ENCODE results near the gene CCDC88B. TPM values are rescaled to one million over a fixed set of nuclear protein-coding genes. Genes with fewer than 3 reads are reported as not detected.
A peak's percentile ranks its signal among the peaks of the same experiment; 100 is the strongest.
"Not testable (repeated sequence)": the region's sequence is repeated elsewhere in the genome, so short reads cannot be mapped to it uniquely, and the experiment has no call there.

The CCDC88B gene
- total and polyA plus RNA-seq, 2 of the 8 experiments (the other 6 are each of a cell fraction or from before 2014, with no cell fraction given), result 5.9 to 12.5 TPM

DNA sequence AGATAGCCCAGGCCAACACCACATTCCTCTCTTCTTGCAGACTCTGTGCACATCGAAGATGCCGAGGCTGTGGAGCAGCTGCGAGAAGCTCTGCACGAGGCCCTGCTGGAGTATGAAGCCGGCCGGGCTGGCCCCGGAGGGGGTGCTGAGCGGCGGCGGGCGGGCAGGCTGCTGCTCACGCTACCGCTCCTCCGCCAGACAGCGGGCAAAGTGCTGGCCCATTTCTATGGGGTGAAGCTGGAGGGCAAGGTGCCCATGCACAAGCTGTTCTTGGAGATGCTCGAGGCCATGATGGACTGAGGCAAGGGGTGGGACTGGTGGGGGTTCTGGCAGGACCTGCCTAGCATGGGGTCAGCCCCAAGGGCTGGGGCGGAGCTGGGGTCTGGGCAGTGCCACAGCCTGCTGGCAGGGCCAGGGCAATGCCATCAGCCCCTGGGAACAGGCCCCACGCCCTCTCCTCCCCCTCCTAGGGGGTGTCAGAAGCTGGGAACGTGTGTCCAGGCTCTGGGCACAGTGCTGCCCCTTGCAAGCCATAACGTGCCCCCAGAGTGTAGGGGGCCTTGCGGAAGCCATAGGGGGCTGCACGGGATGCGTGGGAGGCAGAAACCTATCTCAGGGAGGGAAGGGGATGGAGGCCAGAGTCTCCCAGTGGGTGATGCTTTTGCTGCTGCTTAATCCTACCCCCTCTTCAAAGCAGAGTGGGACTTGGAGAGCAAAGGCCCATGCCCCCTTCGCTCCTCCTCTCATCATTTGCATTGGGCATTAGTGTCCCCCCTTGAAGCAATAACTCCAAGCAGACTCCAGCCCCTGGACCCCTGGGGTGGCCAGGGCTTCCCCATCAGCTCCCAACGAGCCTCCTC is 24.1 kb upstream of the CCDC88B start:
- H3K9me3 ChIP-seq (ENCODE audit: insufficient read depth in 2 of 2, low read depth in 1 of 2, low read length in 1 of 2); H3K27ac ChIP-seq (ENCODE audit: low read depth, low read length); H3K27me3 ChIP-seq (replicated peaks in 1 of 4; ENCODE audit: control insufficient read depth in 3 of 4, extremely low read depth in 1 of 4, insufficient read depth in 3 of 4, low read length in 3 of 4); H2BK12ac ChIP-seq (ENCODE audit: low read depth, low read length); H3K23me2 ChIP-seq (ENCODE audit: low read depth, low read length); H4K5ac ChIP-seq (ENCODE audit: insufficient read length, low read depth, low read length); H3K4me1 ChIP-seq (replicated peaks in 1 of 4; ENCODE audit: control insufficient read depth in 3 of 4, insufficient read depth in 4 of 4, low read length in 3 of 4); H2BK5ac ChIP-seq (ENCODE audit: low read depth, low read length); H4K20me1 ChIP-seq (replicated peaks in 1 of 2; ENCODE audit: control insufficient read depth in 1 of 2, insufficient read depth in 2 of 2, low read length in 2 of 2); H2BK20ac ChIP-seq (ENCODE audit: low read length); H3K23ac ChIP-seq (ENCODE audit: insufficient read length); H2AK5ac ChIP-seq (ENCODE audit: low read depth, low read length); H3K56ac ChIP-seq (replicated peaks; ENCODE audit: insufficient read length, low read depth, low read length); H2BK15ac ChIP-seq (ENCODE audit: low read length); H3K4ac ChIP-seq (replicated peaks; ENCODE audit: insufficient read length, low read depth, low read length); H2AFZ ChIP-seq (ENCODE audit: low read length); H4K91ac ChIP-seq (replicated peaks; ENCODE audit: insufficient read length, low read length); H3K18ac ChIP-seq (ENCODE audit: extremely low read depth, low read length); H3K9ac ChIP-seq (replicated peaks in 1 of 4; ENCODE audit: extremely low read depth in 1 of 4, low read depth in 3 of 4, low read length in 3 of 4); H4K8ac ChIP-seq (ENCODE audit: extremely low read depth, insufficient read depth, low read length); FAIRE-seq; H3K79me1 ChIP-seq (ENCODE audit: low read depth, low read length); H2BK120ac ChIP-seq (replicated peaks; ENCODE audit: low read depth, low read length); DNase-seq (ENCODE audit: low read depth in 1 of 2, low spot score in 2 of 2); H3K14ac ChIP-seq (ENCODE audit: insufficient read length): not testable (repeated sequence)
- POLR2A ChIA-PET (ENCODE audit: partially characterized antibody), result interaction anchor here (1.5 to 6.6 kb wide), 13 partner anchors 8 to 249 kb away, joined by 3 to 61 read pairs (median 11); partner anchors contain the start of genes ESRRA, NUDT22, STIP1 and TRPT1
- Histone ChIP-seq H3K4me2 (ENCODE audit: insufficient read depth in 1 of 2, low read depth in 2 of 2, low read length in 2 of 2) (peak overlapping the region; percentile 60 to 75), H3K4me3 (ENCODE audit: extremely low read depth in 1 of 4, insufficient read depth in 2 of 4, low read depth in 3 of 4, low read length in 4 of 4) (peak overlapping the region in 2 of 4 experiments; percentile 76 to 78; a peak in 4 of 8 replicates), H3K79me2 (ENCODE audit: control insufficient read depth in 1 of 2, insufficient read depth in 2 of 2, low read length in 2 of 2) (peaks cover 0 to 20% of the 10 kb centered on the region in 2 experiments; a peak in 2 of 4 replicates), H3K36me3 (ENCODE audit: control insufficient read depth in 2 of 4, insufficient read depth in 4 of 4, low read length in 3 of 4) (peaks cover under 1 to 18% (median 13%) of the 10 kb centered on the region in 4 experiments; a peak in 7 of 8 replicates)
- TF ChIP-seq POLR2A (IDR thresholded peaks at IDR 0.05; ENCODE audit: control extremely low read depth in 1 of 2, low read depth in 2 of 2, low read length in 2 of 2), result peak in 1 of 2 experiments; percentile 21; a peak in 1 of 3 replicates
- 85% methylated on average over 23 of the region's 25 CpGs; no CpG with 5 or more reads in 1 of the 2 experiments for WGBS, 2 experiments (ENCODE audit: extremely low coverage in 1 of 2, insufficient coverage in 1 of 2, insufficient read length in 1 of 2, insufficient replicate concordance in 2 of 2, low coverage in 1 of 2, low lambda C conversion rate in 2 of 2, missing lambda C conversion rate in 1 of 2)
- CTCF ChIA-PET (ENCODE audit: partially characterized antibody), result interaction anchor here (1.2 to 20.8 kb wide), 5 partner anchors 15 to 332 kb away, joined by 3 to 614 read pairs (median 6); partner anchors contain the start of genes BAD, CATSPERZ and CCDC88B

All from H1 (cell line).